ENCODE measurements around the gene SLC2A11.

GRCh38 chr22:23898006-23898974, 40.6 kb downstream of the SLC2A11 start:
- TF ChIP-seq POLR2A (IDR thresholded peaks at IDR 0.05) (no peak), CTCF (IDR thresholded peaks at IDR 0.05 in 4 of 5, conservative IDR thresholded peaks at IDR 0.05 in 1 of 5) (no peak)
